IMR-90 (cell line): ENCODE measurements around the gene MRPL21.

Source experiments
- BHLHE40 ChIP-seq: fragments of 150-350 bp; IDR thresholded peaks from 2 replicates; pipeline ENCODE4 v1.6.1; 2016; ENCODE audit warnings: mild to moderate bottlenecking, low read depth, low read length
- CHD1 ChIP-seq: IDR thresholded peaks from 2 replicates; pipeline ENCODE4 v1.6.1; 2012; ENCODE audit warnings: low read depth, low read length, improper control_type of control experiment
- CTCF ChIP-seq: conservative IDR thresholded peaks from 2 replicates; pipeline ENCODE4 v1.5.1; 2012; ENCODE audit warnings: mild to moderate bottlenecking, low read depth, low read length, improper control_type of control experiment
- ELK1 ChIP-seq: fragments of 150-350 bp; IDR thresholded peaks from 2 replicates; pipeline ENCODE4 v1.6.1; 2016; ENCODE audit warnings: low read depth, mild to moderate bottlenecking, low read length, moderate library complexity, borderline replicate concordance
- POLR2A ChIP-seq: IDR thresholded peaks from 2 replicates; pipeline ENCODE4 v1.6.1; 2012; ENCODE audit warnings: mild to moderate bottlenecking, low read depth, low read length
- SMC3 ChIP-seq: fragments of 150-350 bp; IDR thresholded peaks from 2 replicates; pipeline ENCODE4 v1.6.1; 2016; ENCODE audit warnings: low read depth, mild to moderate bottlenecking, antibody characterized with exemption, low read length, moderate library complexity
- USF2 ChIP-seq: fragments of 150-350 bp; IDR thresholded peaks from 2 replicates; pipeline ENCODE4 v1.6.1; 2017; ENCODE audit warnings: mild to moderate bottlenecking, antibody characterized with exemption, low read length, low read depth

GRCh38 chr11:68904248-68904847 is 716 bp upstream of the MRPL21 start:
- no peak for TF ChIP-seq POLR2A
- TF ChIP-seq CTCF: no peak
- peak; percentile 4; the same call in 1 of the 2 replicates for TF ChIP-seq BHLHE40
- no peak for TF ChIP-seq CHD1
- TF ChIP-seq ELK1: no peak
- TF ChIP-seq SMC3: no peak
- TF ChIP-seq USF2: no peak
